ENCODE data around the gene AGPAT1. TPM values are rescaled to one million over a fixed set of nuclear protein-coding genes. Genes with fewer than 3 reads are reported as not detected.

AGPAT1 gene
- total and polyA plus RNA-seq, 10 of the 15 experiments (the other 5 are each of a cell fraction or from before 2014, with no cell fraction given): 13.9 to 39.5 (median 24.7) TPM

- Histone ChIP-seq H2AFZ (ENCODE audit: control insufficient read depth, low read depth, low read length) (no peak overlapping the region), H3K4me1 (ENCODE audit: control insufficient read depth, insufficient read depth, low read length) (peaks cover 3% of the 10 kb centered on the region; the same call in 1 of the 2 replicates), H3K4me3 (no peak overlapping the region), H3K9ac (ENCODE audit: control insufficient read depth, insufficient read depth, low read length) (no peak overlapping the region), H3K27me3 (replicated peaks in 1 of 2; ENCODE audit: control insufficient read depth in 2 of 2, insufficient read depth in 2 of 2, low read length in 1 of 2) (peaks cover 9% of the 10 kb centered on the region in 2 experiments), H3K27ac (ENCODE audit: control insufficient read depth, insufficient read depth) (no peak overlapping the region), H3K79me2 (ENCODE audit: control insufficient read depth, insufficient read depth, low read length) (no peaks in the 10 kb centered on the region), H4K20me1 (ENCODE audit: control insufficient read depth, insufficient read depth) (no peaks in the 10 kb centered on the region), H3K36me3 (ENCODE audit: control insufficient read depth in 2 of 2, insufficient read depth in 2 of 2, low read length in 1 of 2) (no peaks in the 10 kb centered on the region; a peak in 1 of 4 replicates), H3K4me2 (ENCODE audit: control insufficient read depth, insufficient read depth) (no peak overlapping the region), H3K9me3 (replicated peaks; ENCODE audit: control insufficient read depth, insufficient read depth, low read length) (no peaks in the 10 kb centered on the region; the same call in 2 of the 3 replicates)
- no TSS peak for BruUV-seq (replicated peaks)
- in situ Hi-C loops (cut with MboI): no loop called here
- FAIRE-seq (no peak), ATAC-seq (no peak), DNase-seq (ENCODE audit: low read depth, low spot score) (no peak)
- 29% methylated on average over 7 of the region's 8 CpGs for WGBS (ENCODE audit: insufficient coverage, insufficient replicate concordance, low lambda C conversion rate, missing lambda C conversion rate)
- SMC1A ChIA-PET (ENCODE audit: uncharacterized antibody, unreplicated experiment): no interaction called here
- POLR2A ChIA-PET: interaction anchor here (1.0 to 1.1 kb wide), 2 partner anchors 21 to 23 kb away, joined by 4 to 8 read pairs; partner anchors contain the start of gene ATF6B
- TF ChIP-seq MYC (IDR thresholded peaks at IDR 0.05; ENCODE audit: insufficient read depth, insufficient read length, insufficient replicate concordance, low read length, severe bottlenecking) (no peak), ZNF24 (IDR thresholded peaks at IDR 0.05) (no peak)
- RAD21 ChIA-PET (ENCODE audit: unreplicated experiment): interaction anchor here (1.2 kb wide), 1 partner anchor 39 kb away, joined by 3 read pairs; the partner anchor contains the start of gene PBX2
- intact Hi-C loops (cut with micrococcal nuclease; ENCODE audit: unreplicated experiment): loop anchor here (10.0 kb wide), 1 partner anchor 107 kb away; no protein-coding TSS in a partner anchor
- CTCF ChIA-PET: interaction anchor here (1.5 kb wide), 1 partner anchor 33 kb away, joined by 4 read pairs; no protein-coding TSS in a partner anchor
These were observed 24.6 kb downstream of the AGPAT1 start for GRCh38 chr6:32151181-32151862.

DNA sequence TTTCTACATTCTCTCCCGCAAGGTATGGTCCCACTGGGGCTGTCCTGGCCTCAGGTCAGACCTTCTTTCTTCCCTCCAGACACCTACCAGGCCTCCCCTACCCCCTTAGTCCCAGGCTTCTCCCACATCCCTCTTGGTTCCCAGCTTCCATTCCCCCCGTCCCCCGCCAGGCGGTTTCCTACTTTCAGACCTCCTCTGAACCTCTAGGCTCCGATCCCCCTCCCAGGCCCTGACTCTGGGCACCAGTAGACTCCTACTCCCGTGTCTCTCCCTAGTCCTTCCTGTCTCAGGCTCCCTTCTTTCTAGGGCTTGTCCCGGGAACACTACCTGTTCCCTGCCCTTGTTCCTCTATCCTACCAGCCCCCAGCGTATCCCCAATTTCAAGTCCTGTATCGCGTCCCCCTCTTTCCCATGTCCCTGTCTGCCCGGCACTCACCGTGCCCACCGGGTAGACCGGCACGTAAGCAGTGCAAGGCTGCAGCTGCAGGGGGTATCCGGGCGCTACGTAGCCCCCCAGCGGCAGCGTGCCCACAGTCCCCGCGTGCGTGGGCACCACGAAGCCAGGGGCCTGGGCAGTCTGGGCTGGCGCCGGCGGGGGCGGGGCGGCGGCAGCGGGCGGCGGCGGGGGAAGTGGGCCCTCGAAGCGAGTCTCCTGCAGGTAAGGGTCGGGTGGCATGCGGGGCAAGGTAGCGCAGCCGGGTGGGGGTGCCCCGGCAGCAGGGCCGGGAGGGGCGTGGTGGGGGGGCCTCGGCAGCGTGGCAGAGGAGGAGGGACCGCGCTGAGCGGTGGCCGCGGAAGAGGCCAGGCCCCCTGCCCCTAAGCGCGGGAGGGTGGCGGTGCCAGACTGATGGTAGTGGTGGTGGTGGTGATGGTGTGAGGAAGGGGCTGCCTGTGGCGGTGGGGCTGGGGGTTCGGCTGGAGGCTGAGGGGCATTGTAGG, 25.7 kb downstream of the AGPAT1 start:
- intact Hi-C loops (cut with micrococcal nuclease; ENCODE audit: unreplicated experiment): loop anchor here (10.0 kb wide), 1 partner anchor 105 kb away; no protein-coding TSS in a partner anchor
- H3K27me3 ChIP-seq (replicated peaks in 1 of 2; ENCODE audit: control insufficient read depth in 2 of 2, insufficient read depth in 2 of 2, low read length in 1 of 2): peaks cover 9 to 12% of the 10 kb centered on the region in 2 experiments

More for the DNA sequence above, 25.7 kb downstream of the AGPAT1 start:
- WGBS (ENCODE audit: insufficient coverage, insufficient replicate concordance, low lambda C conversion rate, missing lambda C conversion rate): 48% methylated on average over 36 of the region's 55 CpGs
- CTCF ChIA-PET: no interaction called here
- no peaks in the 10 kb centered on the region for H4K20me1 ChIP-seq (ENCODE audit: control insufficient read depth, insufficient read depth)
- H2AFZ ChIP-seq (ENCODE audit: control insufficient read depth, low read depth, low read length): no peak overlapping the region
- H3K9me3 ChIP-seq (replicated peaks; ENCODE audit: control insufficient read depth, insufficient read depth, low read length): no peaks in the 10 kb centered on the region; the same call in 2 of the 3 replicates
- no TSS peak for BruUV-seq (replicated peaks)
- no peak for DNase-seq (ENCODE audit: low read depth, low spot score)
- FAIRE-seq: no peak
- POLR2A ChIA-PET: no interaction called here
- SMC1A ChIA-PET (ENCODE audit: uncharacterized antibody, unreplicated experiment): no interaction called here
- H3K79me2 ChIP-seq (ENCODE audit: control insufficient read depth, insufficient read depth, low read length): no peaks in the 10 kb centered on the region
- ATAC-seq: no peak
- RAD21 ChIA-PET (ENCODE audit: unreplicated experiment): no interaction called here
- H3K27ac ChIP-seq (ENCODE audit: control insufficient read depth, insufficient read depth): no peak overlapping the region
- H3K4me1 ChIP-seq (ENCODE audit: control insufficient read depth, insufficient read depth, low read length): peaks cover 3% of the 10 kb centered on the region; the same call in 1 of the 2 replicates
- no peak overlapping the region for H3K4me2 ChIP-seq (ENCODE audit: control insufficient read depth, insufficient read depth)
- no peaks in the 10 kb centered on the region for H3K36me3 ChIP-seq (ENCODE audit: control insufficient read depth in 2 of 2, insufficient read depth in 2 of 2, low read length in 1 of 2)
- TF ChIP-seq, protein P1, sequence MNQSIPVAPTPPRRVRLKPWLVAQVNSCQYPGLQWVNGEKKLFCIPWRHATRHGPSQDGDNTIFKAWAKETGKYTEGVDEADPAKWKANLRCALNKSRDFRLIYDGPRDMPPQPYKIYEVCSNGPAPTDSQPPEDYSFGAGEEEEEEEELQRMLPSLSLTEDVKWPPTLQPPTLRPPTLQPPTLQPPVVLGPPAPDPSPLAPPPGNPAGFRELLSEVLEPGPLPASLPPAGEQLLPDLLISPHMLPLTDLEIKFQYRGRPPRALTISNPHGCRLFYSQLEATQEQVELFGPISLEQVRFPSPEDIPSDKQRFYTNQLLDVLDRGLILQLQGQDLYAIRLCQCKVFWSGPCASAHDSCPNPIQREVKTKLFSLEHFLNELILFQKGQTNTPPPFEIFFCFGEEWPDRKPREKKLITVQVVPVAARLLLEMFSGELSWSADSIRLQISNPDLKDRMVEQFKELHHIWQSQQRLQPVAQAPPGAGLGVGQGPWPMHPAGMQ (IDR thresholded peaks at IDR 0.05; ENCODE audit: borderline replicate concordance): no peak
- in situ Hi-C loops (cut with MboI): no loop called here
- no peak overlapping the region for H3K9ac ChIP-seq (ENCODE audit: control insufficient read depth, insufficient read depth, low read length)
- no peak overlapping the region for H3K4me3 ChIP-seq

Data from GM12878 (cell line).